GM19023 (cell line): ENCODE data around the gene BST1.
A peak's percentile ranks its signal among the peaks of the same experiment; 100 is the strongest.

ENCODE experiments used
- ATAC-seq: cut with Tn5 transposase; IDR thresholded peaks from one replicate; pipeline ENCODE4 v1.9.1; 2021; ENCODE audit warnings: mild to moderate bottlenecking, moderate library complexity; ENCODE audit not compliant: unreplicated experiment

Gene BST1

DNA sequence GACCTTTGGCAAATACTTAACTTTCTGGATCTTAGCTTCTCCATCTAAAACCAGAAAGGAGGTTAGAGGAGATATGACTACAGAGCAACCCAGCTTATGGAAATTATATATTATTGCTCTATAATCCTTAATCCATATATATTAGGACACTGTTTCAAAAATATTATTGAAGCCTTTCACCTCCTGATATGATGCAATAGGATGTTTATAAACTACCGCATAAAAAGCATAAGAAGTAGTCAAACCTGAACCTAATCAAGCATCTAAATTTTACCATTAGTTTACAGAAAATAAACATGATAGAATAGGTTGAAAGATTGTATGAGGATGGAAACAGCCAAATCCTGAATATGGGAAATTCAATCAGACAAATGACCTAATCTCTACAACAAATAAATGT lies 26.8 kb upstream of the BST1 start:
- ATAC-seq, result no peak

DNA sequence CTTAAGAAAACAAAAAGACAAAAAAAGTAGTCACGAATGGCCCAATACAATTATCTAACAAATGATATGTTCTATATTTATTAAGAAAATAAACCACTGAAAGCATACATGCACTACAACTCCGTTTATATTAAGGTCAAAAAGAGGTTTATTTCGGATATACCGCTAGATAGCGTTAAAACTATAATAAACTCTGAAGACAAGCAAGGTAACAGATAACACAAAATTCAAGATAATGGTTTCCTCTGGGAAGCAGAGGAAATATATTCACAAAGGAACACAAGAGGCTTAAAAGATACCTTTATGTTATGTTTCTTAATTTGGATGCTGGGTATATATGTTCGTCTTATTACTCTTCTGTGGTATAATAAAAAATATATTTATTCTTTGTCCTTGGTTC lies 26.0 kb upstream of the BST1 start:
- ATAC-seq, result no peak

DNA sequence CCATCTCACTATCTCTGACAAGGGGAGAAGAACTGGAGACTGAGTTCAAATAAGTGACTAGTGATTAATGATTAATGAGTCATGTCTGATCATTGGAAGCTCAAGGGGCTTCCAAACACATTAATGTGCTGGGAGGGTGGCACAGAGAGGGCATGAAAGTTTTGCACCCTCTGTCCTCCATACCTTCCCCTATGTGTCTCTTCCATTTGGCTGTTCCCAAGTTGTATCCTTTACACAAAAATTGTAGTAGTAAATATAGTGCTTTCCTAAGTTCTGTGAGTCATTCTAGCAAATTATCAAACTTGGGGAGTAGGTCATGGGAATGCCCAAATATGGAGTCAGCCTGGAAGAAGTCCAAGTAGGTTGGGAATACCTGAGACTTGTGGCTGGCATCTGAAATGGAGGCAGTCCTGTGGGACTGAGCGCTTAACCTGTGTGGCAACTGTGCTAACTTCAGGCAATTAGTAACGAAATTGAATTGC lies 25.3 kb upstream of the BST1 start:
- ATAC-seq, result no peak

DNA sequence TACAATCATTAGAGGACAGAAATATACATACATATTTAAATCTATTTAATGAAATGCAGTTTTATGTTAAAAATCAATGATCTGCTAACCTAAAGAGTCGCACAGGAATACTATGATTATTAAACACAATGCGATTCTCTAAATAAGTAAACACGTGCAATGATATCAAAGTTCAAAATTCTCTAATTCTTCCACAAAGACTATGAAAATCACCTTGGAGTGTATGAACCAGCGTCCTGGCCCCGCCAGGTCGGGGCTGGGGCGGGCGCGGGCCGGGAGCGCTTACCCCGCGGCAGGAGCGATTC lies 21.8 kb upstream of the BST1 start:
- no peak for ATAC-seq

DNA sequence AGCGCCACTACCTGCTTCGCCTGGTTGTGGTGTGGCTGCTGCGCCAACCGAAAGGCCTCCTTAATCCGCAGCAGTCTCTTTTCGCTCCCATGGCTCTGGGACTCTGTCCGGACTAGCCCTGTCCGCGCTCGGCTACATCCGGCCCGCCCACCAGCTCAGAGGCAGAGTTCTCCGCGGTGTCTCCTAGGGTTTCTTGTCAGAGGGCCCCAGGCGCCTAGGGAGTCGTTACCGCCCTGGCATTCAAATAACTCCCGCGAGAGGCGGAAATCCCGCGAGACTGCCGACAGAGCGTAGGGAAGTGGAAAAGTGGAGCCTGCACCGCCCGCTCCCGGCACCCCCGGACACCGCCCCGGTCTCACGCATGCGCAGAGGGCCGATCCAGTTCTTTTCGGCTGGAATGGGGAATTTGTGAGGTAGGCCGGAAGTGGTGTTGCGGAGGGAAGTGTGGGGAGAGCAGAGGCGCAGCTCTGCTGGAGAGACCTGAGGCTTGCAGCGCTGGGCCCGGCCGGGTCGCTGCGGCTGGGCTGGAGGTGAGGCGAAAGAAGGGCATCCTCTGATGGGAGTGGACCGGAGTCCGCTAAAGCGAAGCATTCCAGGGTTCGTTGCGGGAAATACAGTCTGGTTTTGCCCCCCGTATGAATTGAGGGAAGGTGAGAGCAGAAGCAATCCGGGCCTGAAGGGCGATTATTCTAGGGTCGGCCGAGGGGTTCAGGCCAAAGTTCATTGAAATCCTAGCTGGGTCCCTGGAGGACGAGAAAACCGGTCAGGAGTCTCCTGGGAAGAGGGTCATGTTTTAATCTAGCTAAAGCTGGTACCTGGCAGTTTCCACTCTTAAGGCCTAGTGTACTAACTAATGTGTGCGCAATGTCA lies 21.3 kb upstream of the BST1 start, which contains the start of gene FAM200B:
Gene FAM200B (plus strand): TSS at position 456 of the 870 bp plus-strand sequence. CDS start 5,151 bp downstream, outside the sequence.
- peak; percentile 91 for ATAC-seq

DNA sequence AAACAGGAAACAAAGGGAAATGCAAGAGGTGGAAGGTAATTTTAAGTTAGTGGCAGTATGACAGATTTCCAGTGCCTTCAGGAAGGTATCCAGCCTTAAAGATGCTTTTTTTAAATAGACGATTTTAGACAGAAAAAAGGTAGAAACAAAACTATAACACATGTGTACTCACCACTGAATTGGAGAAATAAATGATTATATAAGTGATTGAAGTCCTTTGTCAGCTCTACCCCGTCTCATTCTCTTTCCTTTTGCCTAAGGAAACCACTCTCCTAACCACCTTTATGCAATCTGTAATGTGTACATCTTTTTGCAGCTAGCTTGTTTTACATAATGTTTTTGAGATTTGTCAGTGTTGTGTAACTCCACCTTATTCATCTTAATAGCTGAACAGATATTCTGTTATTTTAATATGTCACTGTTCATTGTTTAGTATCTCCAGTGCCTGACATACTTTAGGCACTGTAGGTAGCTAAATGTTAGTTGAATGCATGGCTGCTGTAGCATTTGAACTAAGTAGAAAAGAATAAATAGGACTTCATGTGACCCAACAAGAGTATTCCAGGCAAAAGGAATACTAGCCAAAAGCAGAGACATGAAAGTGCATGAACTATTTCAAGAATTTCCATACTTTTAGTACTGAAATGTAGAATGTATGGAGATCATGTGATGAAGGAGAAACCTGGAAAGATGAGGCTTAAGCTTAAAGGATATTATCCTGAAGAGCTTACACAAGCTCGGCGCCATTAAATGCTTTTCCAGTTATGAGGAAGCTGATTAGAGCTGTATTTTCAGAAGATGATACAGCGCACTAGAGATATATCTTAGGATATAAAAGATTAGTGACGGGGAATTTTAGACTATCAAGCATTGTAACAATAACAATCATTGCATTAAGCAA lies 20.4 kb upstream of the BST1 start:
- no peak for ATAC-seq

DNA sequence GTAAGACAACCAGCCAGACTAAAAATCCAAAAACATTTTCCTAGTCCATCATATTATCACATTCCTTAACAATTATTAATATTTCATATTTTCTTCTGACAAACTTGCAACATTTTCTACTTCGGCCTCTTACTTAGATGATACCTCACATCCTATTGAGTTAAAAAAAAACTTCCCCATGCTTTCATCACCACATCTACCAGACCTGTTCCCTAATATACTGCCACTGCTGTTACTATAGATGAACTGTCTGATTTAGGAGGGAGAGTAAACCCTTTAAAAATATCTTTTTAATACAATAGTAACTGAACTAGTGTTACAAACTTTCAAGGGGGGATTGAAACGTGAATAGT lies 19.7 kb upstream of the BST1 start:
- ATAC-seq, result no peak

DNA sequence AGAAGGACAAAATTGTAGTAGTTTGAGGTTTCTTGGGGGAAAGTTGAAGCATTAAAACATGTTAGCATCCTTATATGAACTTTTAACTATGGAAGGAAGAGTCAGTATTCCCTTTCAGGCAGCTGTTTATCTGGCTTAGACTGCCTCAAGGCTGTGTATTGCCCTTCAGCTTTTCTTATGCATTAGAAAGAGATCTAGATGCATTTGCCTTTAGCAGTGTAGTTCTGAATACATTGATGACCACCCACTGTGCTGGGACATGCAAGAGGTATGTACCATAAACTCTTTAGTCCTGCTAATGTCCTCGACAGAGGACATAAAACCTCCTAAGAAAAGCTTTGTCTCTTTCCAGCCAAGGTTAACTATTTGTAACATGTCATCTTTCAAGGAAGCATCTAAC lies 18.4 kb upstream of the BST1 start:
- ATAC-seq, result no peak

DNA sequence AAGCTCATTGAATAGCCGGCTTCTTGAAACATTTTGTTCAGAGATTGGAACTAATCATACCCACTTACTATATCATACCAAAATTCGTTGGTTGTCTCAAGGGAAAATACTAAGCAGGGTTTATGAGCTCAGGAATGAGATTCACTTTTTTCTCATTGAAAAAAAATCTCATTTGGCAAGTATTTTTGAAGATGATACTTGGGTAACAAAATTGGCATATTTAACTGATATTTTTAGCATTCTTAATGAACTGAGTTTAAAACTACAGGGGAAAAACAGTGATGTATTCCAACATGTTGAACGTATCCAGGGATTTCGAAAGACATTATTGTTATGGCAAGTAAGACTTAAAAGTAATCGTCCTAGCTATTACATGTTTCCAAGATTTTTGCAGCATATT lies 14.8 kb upstream of the BST1 start:
- ATAC-seq, result no peak

DNA sequence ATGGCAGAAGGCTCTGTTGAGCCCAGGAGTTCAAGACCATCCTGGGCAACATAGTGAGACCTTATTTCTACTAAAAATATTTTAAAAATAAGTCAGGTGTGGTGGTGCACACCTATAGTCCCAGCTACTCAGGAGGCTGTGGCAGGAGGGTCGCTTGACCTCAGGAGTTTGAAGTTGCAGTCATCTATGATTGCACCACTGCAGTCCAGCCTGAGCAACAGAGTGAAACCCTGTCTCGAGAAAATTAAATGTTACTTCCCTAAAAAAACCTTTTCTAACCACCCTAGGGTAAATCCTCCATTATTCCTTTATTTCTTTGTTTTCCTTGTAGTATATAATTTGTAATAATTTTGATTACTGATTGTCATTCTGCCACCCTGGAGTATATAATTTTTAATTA lies 13.3 kb upstream of the BST1 start:
- no peak for ATAC-seq

DNA sequence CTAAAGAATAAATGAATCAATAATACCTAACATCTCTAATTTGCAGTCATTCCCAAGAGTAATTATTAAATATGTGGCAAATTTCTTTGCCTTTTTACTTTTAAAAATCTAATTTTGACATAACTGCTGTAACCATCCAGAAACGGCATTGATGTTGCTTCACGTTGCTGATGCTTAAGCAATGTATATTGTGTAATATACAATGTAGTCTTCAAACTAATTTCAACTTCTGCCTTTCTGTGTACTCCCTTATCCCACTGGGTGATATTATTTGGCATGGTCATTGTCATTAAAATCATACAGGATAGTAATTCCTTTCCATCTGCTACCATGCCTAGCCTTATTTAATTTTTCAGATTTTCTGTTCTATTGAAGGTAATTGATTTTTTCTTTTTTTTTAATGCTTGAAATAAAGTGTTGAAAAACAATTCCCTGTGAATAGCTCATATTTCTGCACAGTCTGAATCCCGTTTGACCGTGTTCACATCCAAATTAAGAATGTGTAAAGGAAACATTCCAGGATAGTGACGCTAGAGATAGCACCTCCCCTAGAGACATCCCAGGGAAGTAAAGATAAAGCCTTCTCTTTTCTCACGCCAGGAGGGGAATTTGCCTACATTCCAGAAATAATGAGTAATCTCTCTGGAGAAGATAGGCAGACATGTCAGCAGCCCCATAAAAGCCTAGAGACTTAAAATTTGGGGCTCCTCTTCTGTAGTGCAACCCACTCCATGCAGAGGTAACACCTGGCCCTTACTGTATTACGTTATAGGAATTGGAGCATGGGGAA lies 12.7 kb upstream of the BST1 start:
- no peak for ATAC-seq

DNA sequence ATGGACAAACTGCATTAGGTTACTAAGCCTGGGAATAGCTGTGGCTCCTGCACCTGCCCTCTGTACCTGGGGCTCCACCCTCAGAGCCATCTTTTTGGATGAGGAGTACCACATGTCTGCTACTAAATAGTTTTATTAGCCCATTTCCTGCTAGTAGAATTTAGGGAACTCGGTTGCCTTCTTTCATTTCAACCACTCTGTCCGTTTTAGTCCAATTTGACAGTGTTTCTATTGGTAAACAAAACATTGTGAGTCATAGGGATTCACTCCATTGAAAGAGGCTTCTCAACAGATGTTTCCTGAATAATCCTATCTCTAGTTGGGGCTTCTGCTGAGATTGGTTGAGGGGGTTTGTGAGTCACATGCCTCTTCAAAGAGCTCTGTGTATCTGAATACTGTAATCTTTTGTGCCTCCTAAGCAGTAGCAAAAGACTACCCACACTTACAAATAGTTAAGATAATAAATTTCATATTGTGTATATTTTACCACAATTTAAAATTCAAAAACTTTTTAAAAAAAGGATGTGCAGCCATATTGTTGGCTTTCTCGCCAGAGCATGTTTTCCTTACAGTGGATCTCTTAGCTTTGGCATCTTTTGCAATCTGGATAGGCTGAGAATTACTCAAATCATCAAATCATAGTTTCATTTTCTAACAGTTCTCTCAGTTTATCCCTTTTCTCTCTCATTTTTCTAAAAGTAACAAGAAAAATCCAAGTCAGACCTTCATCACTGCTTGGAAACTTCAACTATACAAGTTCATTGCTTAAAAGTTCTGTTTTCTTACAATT lies 11.3 kb upstream of the BST1 start:
- no peak for ATAC-seq

DNA sequence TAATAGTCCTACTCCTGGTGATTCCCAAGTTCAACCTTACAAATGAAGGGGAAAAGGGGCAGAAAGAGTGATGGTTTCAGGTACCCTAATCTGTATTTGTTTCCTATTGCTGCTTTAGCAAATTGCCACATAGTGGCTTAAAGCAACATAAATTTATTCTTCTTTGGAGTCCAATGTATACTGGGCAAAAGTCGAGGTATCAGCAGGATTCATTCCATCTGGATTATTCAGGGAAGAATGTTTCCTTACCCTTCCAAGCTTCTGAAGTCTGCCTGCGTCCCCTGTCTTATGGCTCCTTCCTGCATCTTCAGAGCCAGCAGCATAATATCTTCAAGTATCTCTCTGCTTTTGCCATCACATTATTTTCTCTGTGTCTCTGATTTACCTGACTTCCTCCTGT lies 10.3 kb upstream of the BST1 start:
- ATAC-seq, result no peak

DNA sequence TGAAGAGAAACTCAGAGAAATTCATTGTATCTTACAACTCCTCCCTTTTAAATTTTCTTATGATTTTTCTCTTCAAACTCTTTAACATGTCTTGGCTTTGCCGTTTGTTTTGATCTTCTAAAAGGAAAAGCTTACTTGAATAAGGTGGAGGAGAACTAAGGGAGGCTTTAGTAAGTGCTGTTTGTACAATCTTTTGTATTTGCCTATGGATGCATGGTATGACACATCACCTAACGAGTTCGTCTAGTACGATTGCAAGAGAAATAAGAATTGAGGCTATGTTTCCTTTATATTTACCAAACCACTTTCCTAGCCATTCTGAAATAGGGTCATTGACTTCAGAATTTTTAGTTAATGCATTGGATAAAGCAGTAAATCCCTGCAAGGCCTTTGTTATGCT lies 8.4 kb upstream of the BST1 start:
- no peak for ATAC-seq

DNA sequence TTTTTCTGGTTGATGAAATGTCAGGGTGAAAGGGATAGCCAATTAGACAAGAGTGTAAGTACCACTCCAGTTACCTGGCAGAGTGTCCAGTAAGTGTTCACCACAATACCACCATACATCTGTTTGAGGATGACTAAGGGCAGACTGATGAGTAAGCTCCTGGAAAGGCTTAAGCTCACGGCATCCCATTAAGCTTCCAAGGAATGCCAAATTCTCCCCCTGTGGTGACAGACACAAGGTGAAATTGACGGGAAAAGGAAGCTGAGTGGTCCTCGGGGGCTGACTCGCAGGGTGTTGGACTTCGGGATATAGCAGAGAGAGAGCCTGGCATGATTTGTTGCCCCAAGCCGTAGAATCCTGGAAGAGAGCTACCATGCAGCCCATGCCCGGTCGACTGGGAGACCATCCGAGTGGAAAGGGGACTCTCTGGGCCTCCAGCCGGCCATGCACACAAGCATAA lies 7.6 kb upstream of the BST1 start:
- ATAC-seq, result no peak

DNA sequence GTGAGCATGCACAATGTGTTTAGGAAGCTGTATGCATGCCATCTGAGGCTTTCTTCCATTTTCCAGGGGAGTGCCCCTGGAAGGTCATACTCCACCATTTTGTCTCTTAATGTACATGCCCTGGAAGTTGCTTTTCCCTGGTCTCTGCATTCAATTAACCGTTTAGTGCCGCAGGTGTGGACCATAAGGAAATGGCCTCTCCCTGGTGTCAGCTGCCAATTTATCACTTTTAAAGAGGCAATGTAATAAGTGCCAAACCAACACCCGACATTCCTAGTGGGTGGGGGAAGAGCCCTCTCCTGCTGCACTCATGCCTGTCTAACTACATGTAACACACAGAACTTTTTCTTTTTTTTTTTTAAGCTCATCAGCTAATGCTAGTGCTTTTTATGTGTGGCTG lies 7.1 kb upstream of the BST1 start:
- no peak for ATAC-seq

DNA sequence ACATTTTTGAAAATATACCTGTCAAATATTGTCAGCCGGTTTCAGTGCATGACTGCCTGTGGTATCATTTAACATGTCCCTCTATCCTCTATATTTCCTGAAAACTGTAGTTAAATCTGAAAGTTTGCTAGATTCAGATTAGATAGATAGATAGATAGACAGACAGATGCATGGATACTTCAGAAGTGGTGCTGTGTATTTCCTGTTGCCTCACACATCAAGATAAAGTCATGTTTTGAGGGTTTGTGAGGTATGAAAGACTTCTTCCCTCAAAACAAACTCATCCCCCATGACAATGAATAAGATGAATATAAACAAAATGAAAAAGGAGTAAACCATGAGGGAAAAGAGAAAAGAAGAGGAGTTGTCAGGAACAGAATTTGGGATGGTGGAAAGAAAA lies 6.0 kb upstream of the BST1 start:
- ATAC-seq, result no peak

DNA sequence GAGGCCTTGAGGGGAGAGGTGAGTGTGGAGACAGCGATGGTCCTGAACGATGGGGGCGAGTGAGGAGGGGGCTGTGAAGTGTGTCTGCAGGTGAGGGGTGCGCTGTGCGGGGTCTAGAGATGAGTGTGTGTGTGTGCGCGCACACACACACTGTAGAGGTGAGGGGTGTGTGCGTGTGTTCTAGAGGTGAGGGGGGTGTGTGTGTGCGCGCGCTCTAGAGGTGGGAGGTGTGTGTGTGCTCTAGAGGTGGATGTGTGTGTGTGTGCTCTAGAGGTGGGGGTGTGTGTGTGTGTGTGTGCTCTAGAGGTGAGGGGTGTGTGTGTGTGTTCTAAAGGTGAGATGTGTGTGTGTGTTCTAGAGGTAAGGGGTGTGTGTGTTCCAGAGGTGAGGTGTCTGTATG lies 574 bp downstream of the BST1 start:
- no peak for ATAC-seq

DNA sequence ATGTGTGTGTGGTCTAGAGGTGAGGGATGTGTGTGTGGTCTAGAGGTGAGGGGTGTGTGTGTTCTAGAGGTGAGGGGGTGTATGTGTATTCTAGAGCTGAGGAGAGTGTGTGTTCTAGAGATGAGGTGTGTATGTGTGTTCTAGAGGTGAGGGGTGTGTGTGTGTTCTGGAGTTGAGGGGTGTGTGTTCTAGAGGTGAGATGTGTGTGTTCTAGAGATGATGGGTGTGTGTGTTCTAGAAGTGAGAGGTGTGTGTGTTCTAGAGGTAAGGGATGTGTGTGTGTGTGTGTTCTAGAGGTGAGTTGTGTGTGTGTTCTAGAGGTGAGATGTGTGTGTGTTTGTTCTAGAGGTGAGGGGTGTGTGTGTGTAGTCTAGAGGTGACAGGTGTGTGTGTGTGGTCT lies 1.3 kb downstream of the BST1 start:
- no peak for ATAC-seq

DNA sequence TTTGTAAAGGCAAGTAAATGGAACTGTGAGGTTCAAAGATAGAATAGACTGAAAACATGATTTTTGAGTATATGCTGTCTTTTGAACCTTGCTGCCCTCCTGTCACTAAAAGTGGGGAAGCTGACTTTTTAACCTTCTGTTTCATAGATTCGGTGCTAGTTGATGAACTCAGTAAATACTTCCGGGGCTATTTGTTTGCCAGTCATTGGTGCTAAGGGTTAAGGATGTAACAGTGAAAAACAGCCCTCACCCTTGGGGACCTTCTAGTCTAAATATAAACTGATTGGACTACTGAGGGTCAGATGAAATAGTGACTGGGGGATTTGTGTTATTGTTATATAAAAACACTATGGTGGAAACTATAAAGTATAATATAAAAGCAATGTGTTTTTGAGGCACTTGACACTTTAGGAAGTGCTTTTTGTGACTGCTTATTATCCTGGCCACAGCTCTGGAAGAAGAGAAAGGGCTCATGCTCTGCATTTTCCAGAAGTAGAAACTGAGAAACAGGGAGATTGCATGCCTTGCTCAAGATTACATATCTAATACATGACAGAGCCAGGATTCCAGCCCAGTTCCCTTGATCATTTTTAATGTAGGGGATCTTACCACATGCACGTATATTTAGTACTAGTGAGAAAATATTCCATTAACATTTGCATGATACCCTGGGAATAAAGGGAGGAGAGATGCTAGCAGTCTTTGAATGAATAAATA lies 3.9 kb downstream of the BST1 start:
- ATAC-seq, result no peak
